Lower leg skin (tissue), 4 donors: ENCODE data around the gene SRPX. TPM values are rescaled to one million over a fixed set of nuclear protein-coding genes. Genes with fewer than 3 reads are reported as not detected.

ENCODE experiments used
- DNase-seq, 2 donors: peaks; one replicate each; pipeline ENCODE4 v3.0.0-alpha.2; 2019; ENCODE audit warnings: low spot score in 2 of 2
- H3K4me3 ChIP-seq: fragments of 200-600 bp; sonication (generic); 2 replicates; pipeline ENCODE4 v1.5.1; 2017; ENCODE audit warnings: mild to moderate bottlenecking, low read depth; ENCODE audit not compliant: poor library complexity, severe bottlenecking
- POLR2A ChIP-seq, 2 donors: fragments of 450-650 bp; IDR thresholded peaks; one replicate each; pipeline ENCODE4 v1.6.1; 2016 to 2017; ENCODE audit warnings: antibody characterized with exemption in 2 of 2, mild to moderate bottlenecking in 1 of 2, moderate library complexity in 1 of 2
- WGBS, 2 donors: methylation state at CpG; one replicate each; pipeline ENCODE4 v1.1.5; 2018; 5-methylcytosine and 5-hydroxymethylcytosine counted together
- intact Hi-C: fragments of 100-400 bp; cut with DNase I; formaldehyde crosslinking; loops from one replicate; pipeline ENCODE4 v1.15.0; 2023; ENCODE audit warnings: low total_unique reads
- total RNA-seq, 4 donors: library from RNA; depleted of rRNA; stranded (reverse); fragments of >200 nt; gene quantifications; one replicate each; pipeline ENCODE4 v1.1.0, GENCODE V29; 2016
- TF ChIP-seq, protein P1 (sequence below), 3 donors: fragments of 450-650 bp; IDR thresholded peaks; one replicate each; pipeline ENCODE4 v1.5.1; 2016; ENCODE audit warnings: antibody characterized with exemption in 3 of 3, mild to moderate bottlenecking in 3 of 3, moderate library complexity in 2 of 3

Gene SRPX
- total RNA-seq, 4 donors from 2014 or later: 13.4 to 56.5 (median 22.3) TPM

DNA sequence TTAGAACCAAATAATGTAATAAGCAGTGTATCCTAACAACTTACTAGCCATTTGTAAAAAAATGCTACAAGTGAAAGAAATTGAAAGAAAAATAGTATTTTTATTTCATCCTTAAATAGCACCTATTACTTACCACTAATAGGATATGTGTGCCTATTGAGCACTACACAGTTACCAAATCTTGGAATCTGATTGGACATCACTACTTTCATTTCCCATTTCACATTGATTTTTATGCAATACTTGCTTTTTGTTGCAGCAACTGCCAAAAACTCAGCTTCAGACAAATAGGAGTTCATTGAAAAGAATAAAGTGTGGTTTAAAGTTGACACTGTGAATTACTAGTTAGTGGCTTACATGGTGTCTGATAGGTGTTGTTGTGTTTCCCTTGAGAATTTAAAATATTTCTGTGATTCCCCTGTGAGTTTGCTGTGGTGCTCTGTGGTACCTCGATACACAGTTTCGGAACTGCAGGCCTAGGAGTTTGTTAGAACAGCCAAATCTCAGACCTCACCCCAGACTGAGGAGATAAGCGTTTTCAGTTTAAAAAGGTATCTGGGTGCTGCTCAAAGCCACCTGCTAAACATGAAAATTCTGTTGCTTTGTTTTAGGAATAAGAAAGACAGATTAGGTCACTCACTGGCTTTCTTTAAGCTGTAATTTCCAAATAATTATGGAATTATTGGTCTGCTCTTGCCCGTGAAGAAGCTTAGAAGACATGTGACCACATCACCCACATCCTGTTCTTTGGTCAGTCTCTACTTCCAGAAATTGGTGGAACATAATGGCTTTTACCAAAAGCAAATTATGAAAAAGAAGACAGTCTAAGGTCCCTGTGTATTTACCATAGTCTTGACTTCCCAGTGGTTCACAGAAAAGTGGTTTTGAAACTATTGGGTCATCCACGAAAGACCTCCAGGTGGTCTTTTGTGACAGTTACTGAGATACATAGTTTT is 116.5 kb downstream of the SRPX start:
- DNase-seq: no peak
- 70 to 90% methylated on average over 5 of the region's 5 CpGs for WGBS, 2 donors
- no peak overlapping the region for H3K4me3 ChIP-seq
- intact Hi-C loops: no loop called here
- TF ChIP-seq, protein P1, sequence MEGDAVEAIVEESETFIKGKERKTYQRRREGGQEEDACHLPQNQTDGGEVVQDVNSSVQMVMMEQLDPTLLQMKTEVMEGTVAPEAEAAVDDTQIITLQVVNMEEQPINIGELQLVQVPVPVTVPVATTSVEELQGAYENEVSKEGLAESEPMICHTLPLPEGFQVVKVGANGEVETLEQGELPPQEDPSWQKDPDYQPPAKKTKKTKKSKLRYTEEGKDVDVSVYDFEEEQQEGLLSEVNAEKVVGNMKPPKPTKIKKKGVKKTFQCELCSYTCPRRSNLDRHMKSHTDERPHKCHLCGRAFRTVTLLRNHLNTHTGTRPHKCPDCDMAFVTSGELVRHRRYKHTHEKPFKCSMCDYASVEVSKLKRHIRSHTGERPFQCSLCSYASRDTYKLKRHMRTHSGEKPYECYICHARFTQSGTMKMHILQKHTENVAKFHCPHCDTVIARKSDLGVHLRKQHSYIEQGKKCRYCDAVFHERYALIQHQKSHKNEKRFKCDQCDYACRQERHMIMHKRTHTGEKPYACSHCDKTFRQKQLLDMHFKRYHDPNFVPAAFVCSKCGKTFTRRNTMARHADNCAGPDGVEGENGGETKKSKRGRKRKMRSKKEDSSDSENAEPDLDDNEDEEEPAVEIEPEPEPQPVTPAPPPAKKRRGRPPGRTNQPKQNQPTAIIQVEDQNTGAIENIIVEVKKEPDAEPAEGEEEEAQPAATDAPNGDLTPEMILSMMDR (IDR thresholded peaks at IDR 0.05): no peak
- no peak for TF ChIP-seq POLR2A (IDR thresholded peaks at IDR 0.05)

DNA sequence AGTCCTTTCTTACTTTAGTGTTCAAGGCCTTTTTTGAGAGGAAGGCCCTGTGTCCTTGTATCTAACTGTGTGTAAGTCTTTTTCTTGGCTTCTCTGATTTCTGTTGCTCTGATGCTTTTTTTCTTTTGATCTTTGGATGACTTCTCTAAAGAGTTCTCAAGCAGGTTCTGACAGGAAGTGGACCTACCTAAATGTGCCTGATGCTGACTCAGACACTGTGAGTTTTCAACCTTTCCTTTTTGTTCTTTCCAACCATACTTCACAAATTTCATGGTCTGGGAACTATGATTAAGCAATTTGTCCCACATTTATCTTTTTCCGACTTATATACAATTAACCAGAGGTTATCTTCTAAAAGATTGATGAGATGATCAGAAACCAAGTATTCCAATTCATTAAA is 117.8 kb downstream of the SRPX start:
- intact Hi-C loops: no loop called here
- WGBS, 2 donors: 53 to 74% methylated on average over 1 of the region's 1 CpG
- TF ChIP-seq, protein P1 (IDR thresholded peaks at IDR 0.05): no peak
- TF ChIP-seq POLR2A (IDR thresholded peaks at IDR 0.05): no peak
- no peak for DNase-seq
- H3K4me3 ChIP-seq: no peak overlapping the region

DNA sequence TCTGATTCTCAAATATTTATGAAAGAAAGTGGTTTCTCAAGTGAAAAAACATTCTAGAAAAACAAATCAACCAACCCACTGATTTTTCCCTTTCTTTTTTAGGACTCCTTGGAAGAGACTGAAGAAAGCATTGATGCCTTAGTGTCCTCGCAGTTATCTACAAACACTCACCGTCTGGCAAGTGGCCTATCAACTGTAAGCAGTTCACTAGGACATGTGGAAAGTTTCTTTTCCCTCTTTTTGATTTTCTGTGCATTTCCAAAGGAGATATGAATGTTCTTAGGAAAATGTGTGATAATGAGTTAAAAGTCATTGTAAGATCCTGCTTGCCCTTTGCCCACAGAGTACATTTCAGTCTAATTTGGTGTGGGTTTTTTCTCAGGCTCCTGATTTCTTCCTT is 118.4 kb downstream of the SRPX start:
- no peak for DNase-seq
- 76 to 91% methylated on average over 2 of the region's 2 CpGs for WGBS, 2 donors
- no peak overlapping the region for H3K4me3 ChIP-seq
- TF ChIP-seq, protein P1 (IDR thresholded peaks at IDR 0.05): no peak
- TF ChIP-seq POLR2A (IDR thresholded peaks at IDR 0.05): no peak
- intact Hi-C loops: no loop called here

DNA sequence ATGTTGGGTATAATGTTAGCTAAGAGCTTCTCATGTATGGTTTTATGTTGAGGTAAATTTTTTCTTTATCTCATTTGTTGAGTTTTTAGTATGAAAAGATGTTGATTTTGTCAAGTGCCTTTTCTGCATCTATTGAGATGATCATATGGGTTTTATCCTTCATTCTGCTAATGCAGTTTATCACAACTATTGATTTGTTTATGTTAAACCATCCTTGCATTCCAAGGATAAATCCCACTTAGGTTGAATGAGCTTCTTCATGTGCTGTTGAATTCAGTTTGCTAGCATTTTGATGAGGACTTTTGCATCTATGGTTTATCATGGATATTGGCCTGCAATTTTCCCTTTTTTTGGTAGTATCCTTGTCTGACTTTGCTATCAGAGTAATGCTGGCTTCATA is 121.0 kb downstream of the SRPX start:
- H3K4me3 ChIP-seq: no peak overlapping the region
- DNase-seq: no peak
- TF ChIP-seq POLR2A (IDR thresholded peaks at IDR 0.05): no peak
- TF ChIP-seq, protein P1 (IDR thresholded peaks at IDR 0.05): no peak
- intact Hi-C loops: no loop called here

Other genes with a start within 250 kb of the SRPX start
- gene SYTL5, start 214.3 kb downstream of the SRPX start, total RNA-seq: under 1 TPM in 3 of 4 donors, not detected in 1; 0.15 to 0.79 (median 0.42) TPM
- gene RPGR, start 106.6 kb upstream of the SRPX start, total RNA-seq: 10 to 100 TPM in 2 of 4 donors, 1 to 10 TPM in 2; 4.1 to 33.4 (median 19.4) TPM
- gene OTC, start 131.7 kb upstream of the SRPX start, total RNA-seq: not detected